Esophagus (tissue), 2 donors: ENCODE measurements around the gene CCDC24. TPM values are rescaled to one million over a fixed set of nuclear protein-coding genes. Genes with fewer than 3 reads are reported as not detected.
A peak's percentile ranks its signal among the peaks of the same experiment; 100 is the strongest.

Experiments used
- H3K27ac ChIP-seq, 2 donors: one replicate each; pipeline ENCODE4 v1.5.1; 2013; ENCODE audit warnings: low read depth in 2 of 2, mild to moderate bottlenecking in 2 of 2, inconsistent platforms in 1 of 2, low read length in 1 of 2, moderate library complexity in 1 of 2
- H3K27me3 ChIP-seq, 2 donors: one replicate each; pipeline ENCODE4 v1.6.1; 2013; ENCODE audit warnings: low read length in 2 of 2, control low read depth in 1 of 2, mild to moderate bottlenecking in 1 of 2; ENCODE audit not compliant: insufficient read depth in 2 of 2, control insufficient read depth in 1 of 2
- H3K36me3 ChIP-seq, 2 donors: one replicate each; pipeline ENCODE4 v1.6.1; 2013; ENCODE audit warnings: low read length in 1 of 2; ENCODE audit not compliant: control insufficient read depth in 2 of 2, insufficient read depth in 2 of 2
- H3K4me1 ChIP-seq, 2 donors: one replicate each; pipeline ENCODE4 v1.6.1; 2013; ENCODE audit warnings: low read length in 1 of 2; ENCODE audit not compliant: control insufficient read depth in 2 of 2, insufficient read depth in 2 of 2
- H3K4me3 ChIP-seq, 2 donors: one replicate each; pipeline ENCODE4 v1.5.1; 2013; ENCODE audit warnings: low read length in 2 of 2, mild to moderate bottlenecking in 2 of 2, low read depth in 1 of 2, moderate library complexity in 1 of 2
- H3K9me3 ChIP-seq, 2 donors: one replicate each; pipeline ENCODE4 v1.6.1; 2013; ENCODE audit warnings: mild to moderate bottlenecking in 2 of 2, low read depth in 1 of 2, low read length in 1 of 2, moderate library complexity in 1 of 2; ENCODE audit not compliant: control insufficient read depth in 2 of 2, insufficient read depth in 1 of 2
- WGBS, 2 donors: extraction: QIAGEN DNeasy Blood & Tissue Kit; methylation state at CpG; one replicate each; pipeline ENCODE4 v1.1.7; 2013; 5-methylcytosine and 5-hydroxymethylcytosine counted together
- polyA plus RNA-seq, 2 donors: library from polyadenylated mRNA; stranded (reverse); fragments of 200-250 nt; gene quantifications; one replicate each; pipeline ENCODE4 v1.2.3, GENCODE V29; 2013
- donor health status: healthy with polysubstance abuse.
- donor health status: Bipolar disorder and iron deficiency.

The CCDC24 gene
- 1 to 10 TPM; 4.0 to 7.5 TPM for polyA plus RNA-seq

DNA sequence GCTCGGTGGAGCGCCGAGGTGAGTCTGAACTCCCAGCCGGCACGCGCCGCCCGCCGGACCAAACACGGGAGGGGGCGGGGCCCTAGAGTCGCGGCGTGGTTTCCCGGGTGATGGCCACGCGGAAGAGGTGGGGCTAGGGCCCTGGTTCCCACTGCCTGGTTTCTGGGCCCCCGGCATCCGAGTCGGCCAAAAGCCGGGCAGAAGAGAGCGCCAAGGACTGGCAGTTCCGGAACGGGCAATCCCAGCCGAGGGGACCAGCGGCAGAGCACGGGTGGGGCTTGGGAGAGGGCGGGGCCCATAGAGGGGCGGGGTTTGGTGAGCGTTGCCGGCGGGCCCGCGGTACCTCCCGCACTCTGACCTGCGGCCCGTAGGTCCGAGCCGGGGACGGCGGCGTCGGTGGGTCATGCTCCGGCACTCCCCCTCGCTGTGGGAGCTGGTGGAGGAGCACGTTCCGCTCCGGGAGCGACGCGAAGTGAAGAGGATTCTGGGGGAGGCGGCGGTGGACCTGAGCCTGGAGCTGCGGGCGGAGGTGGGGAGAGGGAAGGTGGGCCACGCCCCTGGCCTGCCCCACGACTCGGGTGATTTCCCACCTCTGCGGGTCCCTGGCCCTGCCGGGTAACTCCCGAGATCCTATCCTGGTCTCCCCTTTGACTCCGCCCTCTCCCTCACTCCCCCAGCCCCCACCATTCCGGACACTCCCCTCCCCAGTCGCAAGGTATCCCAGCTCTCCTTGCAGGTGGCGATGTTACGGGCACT is at the start of gene CCDC24:
Gene CCDC24, plus strand, starts transcription at position 124 of the 756 bp plus-strand sequence. Its CDS starts 280 bp downstream, at position 404.
- peak within 1 kb of the TSS; percentile 54 to 81 for H3K4me3 ChIP-seq
- H3K27me3 ChIP-seq = no peaks in the 10 kb centered on the region
- peaks cover 3 to 9% of the 10 kb centered on the region in 2 donors for H3K4me1 ChIP-seq
- WGBS, 2 donors = 1% methylated on average over 55 to 66 of the region's 66 CpGs
- H3K27ac ChIP-seq = peak within 1 kb of the TSS; percentile 71 to 81
- no peaks in the 10 kb centered on the region for H3K9me3 ChIP-seq
- H3K36me3 ChIP-seq = peaks cover 0 to 7% of the 10 kb centered on the region in 2 donors

DNA sequence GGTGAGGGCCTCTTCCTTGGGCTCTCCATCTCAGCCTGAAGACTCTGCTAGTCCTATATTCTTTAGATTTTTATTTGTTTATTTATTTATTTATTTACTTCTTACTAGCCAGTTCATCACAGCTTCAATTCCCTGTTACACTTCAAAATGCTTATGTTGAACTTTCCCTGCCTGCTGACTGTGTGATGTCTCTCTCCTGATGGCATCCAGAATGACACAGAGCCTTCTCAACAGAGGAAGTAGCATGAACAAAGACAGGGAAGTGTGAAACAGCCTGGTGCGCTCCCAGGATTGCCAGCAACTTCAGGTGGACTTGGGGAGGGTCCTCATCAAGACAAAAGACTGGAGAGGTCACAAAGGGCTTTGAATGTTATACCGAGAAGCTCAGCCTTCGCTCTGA is 49.0 kb upstream of the CCDC24 start:
- 90 to 95% methylated on average over 3 of the region's 3 CpGs for WGBS, 2 donors
- no peak overlapping the region for H3K27ac ChIP-seq
- H3K27me3 ChIP-seq = no peaks in the 10 kb centered on the region
- peaks cover 1 to 2% of the 10 kb centered on the region in 2 donors for H3K4me1 ChIP-seq
- H3K9me3 ChIP-seq = no peaks in the 10 kb centered on the region
- no peaks in the 10 kb centered on the region for H3K36me3 ChIP-seq
- no peak overlapping the region for H3K4me3 ChIP-seq

DNA sequence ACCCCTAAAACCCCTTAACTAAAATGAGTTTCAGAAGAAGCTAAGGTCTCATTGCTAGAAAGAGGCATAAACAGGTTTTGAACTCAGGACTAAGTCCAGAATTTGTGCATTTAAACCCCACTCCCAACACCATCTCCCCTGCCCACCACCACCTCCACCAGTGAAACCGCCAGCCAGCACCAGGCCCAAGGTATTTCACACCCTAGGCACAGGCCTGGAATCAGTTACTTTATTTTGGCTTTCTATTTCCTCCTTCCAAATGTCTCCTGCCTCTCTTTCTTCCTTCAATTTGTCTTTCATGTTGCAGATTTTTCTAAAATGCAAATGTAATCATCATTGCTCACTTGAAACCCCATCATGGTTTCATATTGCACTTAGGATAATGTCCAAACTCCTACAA is 46.5 kb upstream of the CCDC24 start:
- H3K27ac ChIP-seq = no peak overlapping the region
- no peaks in the 10 kb centered on the region for H3K27me3 ChIP-seq
- WGBS, 2 donors = 98 to 100% methylated on average over 1 of the region's 1 CpG
- H3K4me1 ChIP-seq = peaks cover 13 to 15% of the 10 kb centered on the region in 2 donors
- H3K4me3 ChIP-seq = no peak overlapping the region
- H3K36me3 ChIP-seq = peaks cover 0 to 7% of the 10 kb centered on the region in 2 donors
- H3K9me3 ChIP-seq = no peaks in the 10 kb centered on the region

DNA sequence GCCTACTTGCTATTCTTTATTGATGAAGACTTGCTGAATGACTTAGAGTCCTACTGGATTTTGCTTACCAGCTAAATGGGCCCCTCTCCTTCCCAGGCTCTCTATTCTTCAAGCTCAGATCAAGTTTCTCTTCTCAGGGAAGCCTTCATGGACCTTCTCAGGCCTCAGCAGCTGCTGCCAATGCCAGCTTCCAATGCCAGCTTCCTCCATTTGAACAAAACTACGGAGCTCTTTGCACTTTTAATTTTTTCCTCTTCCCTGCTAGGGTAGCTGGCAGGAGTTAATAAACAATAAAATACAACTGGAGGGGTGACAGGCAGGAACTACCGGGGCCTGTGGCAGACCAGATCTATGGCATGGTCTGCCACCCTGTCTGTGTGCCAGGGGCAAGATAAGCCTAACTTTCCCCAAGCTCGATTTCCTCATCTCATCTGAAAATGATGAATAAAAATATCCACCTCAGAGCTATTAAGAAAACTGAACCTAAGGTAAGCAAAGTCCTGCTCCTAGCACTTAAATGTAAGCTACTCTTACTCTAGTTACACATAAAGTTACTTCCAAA is 45.6 kb upstream of the CCDC24 start:
- Histone ChIP-seq H3K36me3 (peaks cover 0 to 9% of the 10 kb centered on the region in 2 donors), H3K27me3 (no peaks in the 10 kb centered on the region), H3K27ac (peak overlapping the region in 1 of 2 donors; percentile 83), H3K4me3 (peak overlapping the region; percentile 80 to 82), H3K4me1 (peaks cover 13 to 17% of the 10 kb centered on the region in 2 donors), H3K9me3 (no peaks in the 10 kb centered on the region)
- 4 to 7% methylated on average over 3 of the region's 3 CpGs for WGBS, 2 donors

DNA sequence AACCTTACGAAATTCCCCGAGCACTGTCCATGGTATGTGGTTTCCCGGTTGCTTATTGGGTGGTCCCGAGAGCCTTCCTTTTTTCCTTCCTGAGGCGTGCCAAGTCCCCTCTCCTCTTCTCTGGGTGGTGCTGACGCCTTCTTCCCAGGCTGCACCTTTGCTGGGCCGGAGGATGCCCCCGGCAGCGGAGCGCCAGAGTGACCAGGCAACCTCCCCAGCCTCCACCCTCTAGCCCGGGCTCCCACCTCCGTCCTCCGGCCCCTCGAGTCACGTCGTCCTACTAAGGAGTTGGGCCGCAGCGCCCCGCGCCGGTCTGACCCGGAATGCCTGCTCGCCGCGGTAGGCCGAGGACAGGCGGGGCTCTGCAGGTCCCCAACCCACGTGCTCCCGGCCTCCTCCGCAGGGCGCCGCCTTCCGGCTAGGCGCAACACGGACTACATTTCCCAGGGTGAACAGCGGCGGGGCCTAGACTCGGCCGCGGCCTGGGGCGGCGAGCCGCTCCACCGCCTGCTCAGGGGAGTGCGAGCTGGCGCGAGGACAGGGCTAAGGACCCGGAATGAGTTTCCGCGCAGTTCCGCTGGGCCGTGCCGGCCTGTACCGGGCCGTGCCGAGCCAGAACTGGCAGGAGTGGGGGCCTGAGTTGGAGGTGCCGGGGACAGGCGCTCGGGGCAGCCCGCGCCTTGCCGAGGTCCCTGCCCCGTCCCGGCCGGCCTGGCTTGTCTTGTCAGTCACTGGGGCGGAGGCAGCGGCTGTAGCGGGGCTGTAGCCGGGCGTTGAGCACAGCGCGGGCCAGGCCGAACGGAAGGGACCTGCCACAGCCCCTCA is 45.0 kb upstream of the CCDC24 start, which contains the start of gene IPO13:
Gene IPO13, plus strand, starts transcription at position 715 of the 825 bp plus-strand sequence. CDS start 651 bp downstream, outside the sequence.
- WGBS, 2 donors = 0 to 1% methylated on average over 68 to 74 of the region's 74 CpGs
- Histone ChIP-seq H3K27ac (peak within 1 kb of the TSS; percentile 90 to 95), H3K36me3 (peaks cover 0 to 9% of the 10 kb centered on the region in 2 donors), H3K4me3 (peak within 1 kb of the TSS; percentile 80 to 82), H3K27me3 (no peaks in the 10 kb centered on the region), H3K9me3 (no peaks in the 10 kb centered on the region), H3K4me1 (peaks cover 13 to 17% of the 10 kb centered on the region in 2 donors)

DNA sequence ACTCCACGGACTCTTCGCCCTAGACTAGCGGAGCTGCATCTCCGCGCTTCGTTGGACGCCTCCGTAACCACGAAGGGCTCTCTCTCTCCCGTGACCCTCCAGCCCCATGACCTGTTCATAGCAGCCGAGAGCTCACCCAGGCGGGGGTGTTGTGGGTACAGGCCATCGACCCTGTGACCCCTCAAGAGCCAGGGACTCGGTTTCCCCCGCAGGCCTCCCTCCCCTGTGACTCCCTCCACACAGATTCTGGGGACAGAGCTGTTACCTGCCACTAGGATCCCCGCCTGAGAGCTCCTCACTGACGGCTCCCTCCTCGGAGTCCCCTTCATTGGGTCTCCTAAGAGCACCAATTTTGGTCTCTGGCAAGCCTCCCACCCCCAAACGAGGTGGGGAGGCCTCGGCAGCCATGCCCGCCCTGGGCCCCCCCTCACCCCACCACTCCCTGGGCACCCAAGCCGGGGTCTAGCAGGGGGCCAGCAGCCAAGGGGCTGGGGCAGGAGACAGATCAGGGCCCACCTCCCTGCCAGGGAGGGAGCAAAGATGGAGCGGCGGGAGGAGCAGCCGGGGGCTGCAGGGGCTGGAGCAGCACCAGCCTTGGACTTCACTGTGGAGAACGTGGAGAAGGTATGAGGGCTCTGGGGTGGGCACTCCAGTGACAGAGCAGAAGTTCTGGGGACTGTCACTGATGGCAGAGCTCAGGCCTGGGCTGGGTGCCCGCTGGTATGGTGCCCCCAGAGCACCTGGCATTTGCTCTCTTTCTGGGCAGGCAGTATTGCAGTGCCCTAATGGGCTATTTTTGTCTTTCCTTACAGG is 44.1 kb upstream of the CCDC24 start:
- H3K27ac ChIP-seq = peak overlapping the region; percentile 90 to 95
- no peaks in the 10 kb centered on the region for H3K27me3 ChIP-seq
- 2 to 5% methylated on average over 27 of the region's 27 CpGs for WGBS, 2 donors
- no peaks in the 10 kb centered on the region for H3K9me3 ChIP-seq
- peak overlapping the region; percentile 80 to 82 for H3K4me3 ChIP-seq
- peaks cover 0 to 9% of the 10 kb centered on the region in 2 donors for H3K36me3 ChIP-seq
- peaks cover 13 to 17% of the 10 kb centered on the region in 2 donors for H3K4me1 ChIP-seq

DNA sequence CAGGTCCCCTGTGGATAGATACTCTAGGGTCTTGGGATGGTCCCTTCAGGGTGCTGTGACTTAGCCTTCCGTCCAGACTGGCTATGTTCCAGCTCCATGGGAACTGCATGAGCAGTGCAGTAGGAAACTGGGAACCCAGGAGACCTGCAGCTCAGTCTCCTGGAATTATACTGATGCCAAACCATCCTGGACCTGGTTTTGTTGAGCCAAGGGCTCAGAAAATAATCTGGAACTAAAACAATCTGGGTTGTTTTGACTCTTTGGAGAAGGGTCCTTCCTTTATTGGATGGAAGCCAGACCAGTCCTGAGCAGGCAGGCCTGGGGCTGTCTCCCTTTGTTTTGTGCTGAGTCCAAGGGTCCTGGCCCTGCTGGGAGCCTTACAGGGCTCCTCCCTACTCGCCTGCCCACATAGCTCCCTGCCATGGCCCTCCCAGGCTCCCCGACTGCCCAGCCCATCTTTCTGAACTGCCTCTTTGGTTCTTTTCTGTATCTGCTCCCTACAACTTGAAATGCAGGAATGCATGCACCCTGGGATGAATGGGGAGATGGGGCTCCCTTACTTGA is 43.4 kb upstream of the CCDC24 start:
- WGBS, 2 donors = 22 to 35% methylated on average over 3 of the region's 3 CpGs
- Histone ChIP-seq H3K27me3 (no peaks in the 10 kb centered on the region), H3K4me3 (peak overlapping the region; percentile 80 to 82), H3K27ac (no peak overlapping the region), H3K36me3 (peaks cover 0 to 9% of the 10 kb centered on the region in 2 donors), H3K9me3 (no peaks in the 10 kb centered on the region), H3K4me1 (peaks cover 13 to 20% of the 10 kb centered on the region in 2 donors)

DNA sequence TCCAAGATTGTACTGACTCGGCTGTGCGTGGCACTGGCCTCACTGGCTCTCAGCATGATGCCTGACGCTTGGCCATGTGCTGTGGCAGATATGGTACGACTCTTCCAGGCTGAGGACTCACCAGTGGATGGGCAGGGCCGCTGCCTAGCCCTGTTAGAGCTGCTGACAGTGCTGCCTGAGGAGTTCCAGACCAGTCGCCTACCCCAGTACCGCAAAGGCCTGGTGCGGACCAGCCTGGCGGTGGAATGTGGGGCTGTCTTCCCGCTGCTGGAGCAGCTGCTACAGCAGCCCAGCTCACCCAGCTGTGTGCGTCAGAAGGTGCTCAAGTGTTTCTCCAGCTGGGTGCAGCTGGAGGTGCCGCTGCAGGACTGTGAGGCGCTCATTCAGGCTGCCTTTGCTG is 41.7 kb upstream of the CCDC24 start:
- Histone ChIP-seq H3K36me3 (peaks cover 0 to 9% of the 10 kb centered on the region in 2 donors), H3K4me1 (peaks cover 13 to 21% of the 10 kb centered on the region in 2 donors), H3K27me3 (no peaks in the 10 kb centered on the region), H3K4me3 (no peak overlapping the region), H3K9me3 (no peaks in the 10 kb centered on the region), H3K27ac (no peak overlapping the region)
- 89% methylated on average over 13 of the region's 13 CpGs for WGBS, 2 donors
